Measurements from ENCODE around the gene ATG10. TPM values are rescaled to one million over a fixed set of nuclear protein-coding genes. Genes with fewer than 3 reads are reported as not detected.

Gene ATG10
- total and polyA plus RNA-seq, 2 of the 8 experiments (the other 6 are each of a cell fraction or from before 2014, with no cell fraction given): 3.7 to 8.8 TPM

DNA sequence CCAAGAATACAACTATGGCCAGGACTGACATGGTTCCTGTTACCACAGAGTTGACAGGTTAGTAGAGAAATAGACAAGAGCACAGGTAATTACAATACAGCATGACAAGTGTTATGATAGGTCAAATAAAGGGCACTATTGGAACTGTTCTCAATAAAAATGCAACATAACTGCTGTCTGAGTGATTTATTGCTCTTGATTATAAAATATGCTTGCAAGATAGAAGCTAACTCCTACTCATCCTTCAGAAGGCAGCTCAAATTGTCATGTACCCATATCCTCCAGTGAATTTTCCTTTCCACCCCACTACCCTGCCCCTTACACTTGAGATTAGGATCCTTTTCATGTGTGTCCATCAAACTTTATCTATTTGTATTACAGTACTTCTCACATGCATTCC, 35.1 kb upstream of the ATG10 start:
- Histone ChIP-seq H3K9me3 (ENCODE audit: insufficient read depth in 2 of 2, low read depth in 1 of 2, low read length in 1 of 2) (peaks cover 6 to 9% of the 10 kb centered on the region in 2 experiments), H2BK5ac (ENCODE audit: low read depth, low read length) (no peak overlapping the region), H4K91ac (replicated peaks; ENCODE audit: insufficient read length, low read length) (no peak overlapping the region), H4K5ac (ENCODE audit: insufficient read length, low read depth, low read length) (no peak overlapping the region), H2AK5ac (ENCODE audit: low read depth, low read length) (no peak overlapping the region), H2BK15ac (ENCODE audit: low read length) (no peak overlapping the region), H3K18ac (ENCODE audit: extremely low read depth, low read length) (no peak overlapping the region), H3K14ac (ENCODE audit: insufficient read length) (no peak overlapping the region), H3K79me1 (ENCODE audit: low read depth, low read length) (no peaks in the 10 kb centered on the region), H3K4ac (replicated peaks; ENCODE audit: insufficient read length, low read depth, low read length) (no peak overlapping the region), H3K36me3 (ENCODE audit: control insufficient read depth in 2 of 4, insufficient read depth in 4 of 4, low read length in 3 of 4) (no peaks in the 10 kb centered on the region), H2AFZ (ENCODE audit: low read length) (no peak overlapping the region), H4K20me1 (replicated peaks in 1 of 2; ENCODE audit: control insufficient read depth in 1 of 2, insufficient read depth in 2 of 2, low read length in 2 of 2) (no peaks in the 10 kb centered on the region), H3K9ac (replicated peaks in 1 of 4; ENCODE audit: extremely low read depth in 1 of 4, low read depth in 3 of 4, low read length in 3 of 4) (no peak overlapping the region), H3K27ac (ENCODE audit: low read depth, low read length) (no peak overlapping the region), H4K8ac (ENCODE audit: extremely low read depth, insufficient read depth, low read length) (no peak overlapping the region), H3K23ac (ENCODE audit: insufficient read length) (no peak overlapping the region), H3K4me2 (ENCODE audit: insufficient read depth in 1 of 2, low read depth in 2 of 2, low read length in 2 of 2) (no peak overlapping the region), H2BK20ac (ENCODE audit: low read length) (no peak overlapping the region), H3K79me2 (ENCODE audit: control insufficient read depth in 1 of 2, insufficient read depth in 2 of 2, low read length in 2 of 2) (no peaks in the 10 kb centered on the region), H3K27me3 (replicated peaks in 1 of 4; ENCODE audit: control insufficient read depth in 3 of 4, extremely low read depth in 1 of 4, insufficient read depth in 3 of 4, low read length in 3 of 4) (no peaks in the 10 kb centered on the region), H3K23me2 (ENCODE audit: low read depth, low read length) (no peaks in the 10 kb centered on the region), H3K56ac (replicated peaks; ENCODE audit: insufficient read length, low read depth, low read length) (no peak overlapping the region), H2BK12ac (ENCODE audit: low read depth, low read length) (no peak overlapping the region), H2BK120ac (replicated peaks; ENCODE audit: low read depth, low read length) (no peak overlapping the region), H3K4me3 (ENCODE audit: extremely low read depth in 1 of 4, insufficient read depth in 2 of 4, low read depth in 3 of 4, low read length in 4 of 4) (no peak overlapping the region), H3K4me1 (replicated peaks in 1 of 4; ENCODE audit: control insufficient read depth in 3 of 4, insufficient read depth in 4 of 4, low read length in 3 of 4) (no peaks in the 10 kb centered on the region)
- FAIRE-seq: no peak
- no peak for TF ChIP-seq JUND (IDR thresholded peaks at IDR 0.05; ENCODE audit: low read length)
- ChIA-PET CTCF (ENCODE audit: partially characterized antibody) (no interaction called here), POLR2A (ENCODE audit: partially characterized antibody) (no interaction called here)
- no peak for DNase-seq (ENCODE audit: low read depth in 1 of 2, low spot score in 2 of 2)

Data from H1 (cell line).